Ovary (tissue), 3 donors: ENCODE results near the gene BCS1L.
"Not testable (repeated sequence)": the region's sequence is repeated elsewhere in the genome, so short reads cannot be mapped to it uniquely, and the experiment has no call there.

Source experiments
- POLR2A ChIP-seq: fragments of 450-650 bp; IDR thresholded peaks from one replicate; pipeline ENCODE4 v1.6.1; 2017; ENCODE audit warnings: antibody characterized with exemption, mild to moderate bottlenecking, moderate library complexity
- TF ChIP-seq, protein P1 (sequence below), 3 donors: fragments of 450-650 bp in 2 of 3; fragments of 200-600 bp in 1 of 3; IDR thresholded peaks; one replicate each; pipeline versions ENCODE4 v1.5.1 to v1.8.0; 2016 to 2022; ENCODE audit warnings: antibody characterized with exemption in 3 of 3, mild to moderate bottlenecking in 1 of 3
- donor health status: DM: no; HTN: no; CAD: no.

GRCh38 chr2:218687400-218688060, 28.0 kb downstream of the BCS1L start:
- TF ChIP-seq POLR2A: not testable (repeated sequence)
- TF ChIP-seq, protein P1, sequence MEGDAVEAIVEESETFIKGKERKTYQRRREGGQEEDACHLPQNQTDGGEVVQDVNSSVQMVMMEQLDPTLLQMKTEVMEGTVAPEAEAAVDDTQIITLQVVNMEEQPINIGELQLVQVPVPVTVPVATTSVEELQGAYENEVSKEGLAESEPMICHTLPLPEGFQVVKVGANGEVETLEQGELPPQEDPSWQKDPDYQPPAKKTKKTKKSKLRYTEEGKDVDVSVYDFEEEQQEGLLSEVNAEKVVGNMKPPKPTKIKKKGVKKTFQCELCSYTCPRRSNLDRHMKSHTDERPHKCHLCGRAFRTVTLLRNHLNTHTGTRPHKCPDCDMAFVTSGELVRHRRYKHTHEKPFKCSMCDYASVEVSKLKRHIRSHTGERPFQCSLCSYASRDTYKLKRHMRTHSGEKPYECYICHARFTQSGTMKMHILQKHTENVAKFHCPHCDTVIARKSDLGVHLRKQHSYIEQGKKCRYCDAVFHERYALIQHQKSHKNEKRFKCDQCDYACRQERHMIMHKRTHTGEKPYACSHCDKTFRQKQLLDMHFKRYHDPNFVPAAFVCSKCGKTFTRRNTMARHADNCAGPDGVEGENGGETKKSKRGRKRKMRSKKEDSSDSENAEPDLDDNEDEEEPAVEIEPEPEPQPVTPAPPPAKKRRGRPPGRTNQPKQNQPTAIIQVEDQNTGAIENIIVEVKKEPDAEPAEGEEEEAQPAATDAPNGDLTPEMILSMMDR (IDR thresholded peaks at IDR 0.05): peak in 2 of 3 donors; percentile 43 to 48
